Measurements from ENCODE around the gene XRN1. TPM values are rescaled to one million over a fixed set of nuclear protein-coding genes. Genes with fewer than 3 reads are reported as not detected.

XRN1 gene
- total RNA-seq, 4 donors from 2014 or later, result 30.7 to 63.1 (median 35.2) TPM

- no peak for ATAC-seq (ENCODE audit: low FRiP score)
- TF ChIP-seq, protein P1, sequence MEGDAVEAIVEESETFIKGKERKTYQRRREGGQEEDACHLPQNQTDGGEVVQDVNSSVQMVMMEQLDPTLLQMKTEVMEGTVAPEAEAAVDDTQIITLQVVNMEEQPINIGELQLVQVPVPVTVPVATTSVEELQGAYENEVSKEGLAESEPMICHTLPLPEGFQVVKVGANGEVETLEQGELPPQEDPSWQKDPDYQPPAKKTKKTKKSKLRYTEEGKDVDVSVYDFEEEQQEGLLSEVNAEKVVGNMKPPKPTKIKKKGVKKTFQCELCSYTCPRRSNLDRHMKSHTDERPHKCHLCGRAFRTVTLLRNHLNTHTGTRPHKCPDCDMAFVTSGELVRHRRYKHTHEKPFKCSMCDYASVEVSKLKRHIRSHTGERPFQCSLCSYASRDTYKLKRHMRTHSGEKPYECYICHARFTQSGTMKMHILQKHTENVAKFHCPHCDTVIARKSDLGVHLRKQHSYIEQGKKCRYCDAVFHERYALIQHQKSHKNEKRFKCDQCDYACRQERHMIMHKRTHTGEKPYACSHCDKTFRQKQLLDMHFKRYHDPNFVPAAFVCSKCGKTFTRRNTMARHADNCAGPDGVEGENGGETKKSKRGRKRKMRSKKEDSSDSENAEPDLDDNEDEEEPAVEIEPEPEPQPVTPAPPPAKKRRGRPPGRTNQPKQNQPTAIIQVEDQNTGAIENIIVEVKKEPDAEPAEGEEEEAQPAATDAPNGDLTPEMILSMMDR (IDR thresholded peaks at IDR 0.05), result no peak
- no peak for DNase-seq (ENCODE audit: low spot score)
Measured at GRCh38 chr3:142268426-142268825, 179.4 kb downstream of the XRN1 start.

DNA sequence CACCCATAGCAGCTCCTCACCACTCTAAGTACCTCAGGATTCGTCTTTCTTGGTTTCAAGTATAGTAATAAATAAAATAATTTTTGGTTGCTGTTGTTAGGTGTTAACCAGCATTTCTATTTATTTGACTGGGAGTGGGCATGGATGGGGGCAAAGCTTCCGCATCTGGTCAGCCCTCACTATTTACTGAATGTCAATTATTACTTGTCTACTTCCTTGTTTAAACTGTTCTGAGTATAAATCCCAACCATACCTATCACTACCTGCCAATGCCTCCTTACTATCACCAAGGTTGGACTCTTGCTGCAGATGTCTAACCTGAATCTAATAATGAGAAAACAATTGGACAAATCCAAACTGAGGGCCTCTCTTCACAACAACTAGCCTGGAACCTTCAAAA is 180.6 kb downstream of the XRN1 start:
- DNase-seq (ENCODE audit: low spot score), result no peak
- TF ChIP-seq, protein P1 (IDR thresholded peaks at IDR 0.05), result no peak
- no peak for ATAC-seq (ENCODE audit: low FRiP score)

DNA sequence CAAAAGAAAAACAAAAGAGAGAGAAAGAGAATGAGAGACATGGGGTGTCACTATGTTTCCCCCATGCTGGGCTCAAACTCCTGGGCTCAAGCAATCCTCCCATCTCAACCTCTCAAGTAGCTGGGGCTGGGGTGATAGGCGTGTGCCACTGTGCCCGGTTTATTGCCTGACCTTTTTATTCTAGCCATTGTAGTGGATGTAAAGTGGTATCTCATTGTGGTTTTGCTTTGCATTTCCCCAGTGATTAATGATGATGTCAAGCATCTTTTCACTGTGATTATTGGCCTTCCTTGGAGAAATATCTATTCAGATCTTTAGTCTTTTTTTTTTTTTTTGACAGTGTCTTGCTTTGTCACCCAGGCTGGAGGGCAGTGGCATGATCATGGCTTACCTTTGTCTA is 184.7 kb downstream of the XRN1 start:
- ATAC-seq (ENCODE audit: low FRiP score), result no peak
- DNase-seq (ENCODE audit: low spot score), result no peak
- TF ChIP-seq, protein P1 (IDR thresholded peaks at IDR 0.05), result no peak

DNA sequence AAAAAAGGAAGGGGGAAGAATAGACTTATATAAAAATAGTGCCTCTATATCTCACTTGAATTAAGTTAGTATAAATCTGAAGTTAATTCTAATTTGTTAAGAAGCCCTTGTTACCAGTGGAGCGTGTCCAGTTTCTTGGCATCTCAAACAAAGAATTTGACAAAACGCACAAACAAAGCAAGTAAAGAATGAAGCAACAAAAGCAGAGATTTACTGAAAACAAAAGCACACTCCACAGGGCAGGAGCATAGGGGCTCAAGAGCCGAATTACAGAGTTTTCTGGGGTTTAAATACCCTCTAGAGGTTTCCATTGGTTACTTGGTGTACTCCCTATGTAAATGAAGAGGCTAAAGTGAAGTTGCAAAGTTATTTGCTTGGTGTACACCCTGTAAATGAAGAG is 188.5 kb downstream of the XRN1 start:
- TF ChIP-seq, protein P1 (IDR thresholded peaks at IDR 0.05), result no peak
- ATAC-seq (ENCODE audit: low FRiP score) (no peak), DNase-seq (ENCODE audit: low spot score) (no peak)

DNA sequence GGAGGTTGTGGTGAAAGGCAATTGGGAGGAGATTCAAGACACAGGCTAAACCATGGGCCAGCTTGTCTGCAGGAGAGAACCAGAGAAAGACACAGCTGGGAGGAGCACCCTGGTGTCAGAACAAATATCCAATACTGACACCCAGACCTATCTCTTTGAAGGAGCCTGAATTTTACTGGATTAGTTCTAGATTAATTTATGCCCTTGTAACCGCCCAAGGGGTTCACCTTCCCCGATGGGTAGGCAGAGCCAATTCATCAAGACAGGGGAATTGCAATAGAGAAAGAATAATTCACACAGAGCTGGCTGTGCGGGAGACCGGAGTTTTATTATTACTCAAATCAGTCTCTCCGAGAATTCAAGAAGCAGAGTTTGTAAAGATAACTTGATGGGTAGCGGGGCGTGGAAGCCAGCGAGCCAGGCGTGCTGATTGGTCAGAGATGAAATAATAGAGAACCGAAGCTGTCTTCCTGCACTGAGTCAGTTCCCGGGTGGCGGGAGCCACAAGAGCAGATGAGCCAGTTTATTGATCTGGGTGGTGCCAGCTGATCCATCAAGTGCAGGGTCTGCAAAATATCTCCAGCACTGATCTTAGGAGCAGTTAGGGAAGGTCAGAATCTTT is 191.0 kb downstream of the XRN1 start:
- TF ChIP-seq, protein P1 (IDR thresholded peaks at IDR 0.05), result no peak
- ATAC-seq (ENCODE audit: low FRiP score) (no peak), DNase-seq (ENCODE audit: low spot score) (no peak)

Small RNA genes within 50 kb of the gene (small RNA-seq; reads per million reads assigned to genes)
- gene RNU1-100P, result not detected
- not detected for gene RNU6-1294P

Other genes starting within 250 kb of the XRN1 start
- 10 to 100 TPM; 18.7 to 30.0 (median 20.2) TPM for gene GK5, start 222.5 kb downstream of the XRN1 start, total RNA-seq
- 10 to 100 TPM; 18.8 to 35.8 (median 32.3) TPM for gene ATR, start 130.7 kb upstream of the XRN1 start, total RNA-seq
- gene PLS1, start 148.4 kb upstream of the XRN1 start, total RNA-seq, result 1 to 10 TPM; 1.2 to 3.2 (median 2.0) TPM

All from omental fat pad (tissue), 4 donors.